Stimulated activated CD4-positive, alpha-beta T cell treated with anti-CD3 and anti-CD28 coated beads, Interleukin-12 subunit alpha, Interleukin-12 subunit beta, amount 100 ng/mL, for 48 hours (primary cell): ENCODE data around the gene LEAP2.
"Not testable (repeated sequence)": the region's sequence is repeated elsewhere in the genome, so short reads cannot be mapped to it uniquely, and the experiment has no call there.

Experiments
- DNase-seq, 3 donors: peaks; one replicate each; pipeline ENCODE4 v3.0.0-alpha.2; 2020; ENCODE audit warnings: low read depth in 2 of 3, low spot score in 1 of 3

The LEAP2 gene

GRCh38 chr5:132840896-132841295 is 32.6 kb upstream of the LEAP2 start:
- DNase-seq = no peak

- DNase-seq = no peak
Measured at GRCh38 chr5:132841305-132841704, 32.2 kb upstream of the LEAP2 start.

- no peak for DNase-seq
Measured at GRCh38 chr5:132848270-132848669, 25.2 kb upstream of the LEAP2 start.

- DNase-seq = no peak
Measured at GRCh38 chr5:132849347-132849746, 24.1 kb upstream of the LEAP2 start.

- DNase-seq = no peak
Measured at GRCh38 chr5:132850066-132850465, 23.4 kb upstream of the LEAP2 start.

GRCh38 chr5:132853323-132853722 is 20.1 kb upstream of the LEAP2 start:
- DNase-seq = no peak

- no peak for DNase-seq
Measured at GRCh38 chr5:132853790-132854189, 19.7 kb upstream of the LEAP2 start.

GRCh38 chr5:132854301-132854700 is 19.2 kb upstream of the LEAP2 start:
- DNase-seq = no peak

GRCh38 chr5:132854992-132855391 is 18.5 kb upstream of the LEAP2 start:
- DNase-seq = not testable (repeated sequence)

GRCh38 chr5:132856011-132856410 is 17.5 kb upstream of the LEAP2 start:
- DNase-seq = no peak

- no peak for DNase-seq
Measured at GRCh38 chr5:132859889-132860437, 13.5 kb upstream of the LEAP2 start.

GRCh38 chr5:132860742-132861141 is 12.7 kb upstream of the LEAP2 start:
- DNase-seq = no peak

GRCh38 chr5:132865668-132866341 is 7.7 kb upstream of the LEAP2 start:
- DNase-seq = no peak

GRCh38 chr5:132866342-132867045 is 7.0 kb upstream of the LEAP2 start, which contains the start of the genes GDF9 and UQCRQ:
GDF9 (minus strand) TSS chr5:132866469; CDS start chr5:132864533, 1,936 bp downstream.
UQCRQ (plus strand) TSS chr5:132866642; CDS start chr5:132866882, 240 bp downstream.
- peak; percentile 85 to 89 (median 86) for DNase-seq

- no peak for DNase-seq
Measured at GRCh38 chr5:132867046-132867451, 6.4 kb upstream of the LEAP2 start.

GRCh38 chr5:132868754-132869153 is 4.7 kb upstream of the LEAP2 start:
- DNase-seq = no peak

- DNase-seq = no peak
Measured at GRCh38 chr5:132870801-132871200, 2.7 kb upstream of the LEAP2 start.

- DNase-seq = no peak
Measured at GRCh38 chr5:132871459-132872284, 1.8 kb upstream of the LEAP2 start.

GRCh38 chr5:132872788-132873118 is 715 bp upstream of the LEAP2 start:
- DNase-seq = no peak

- no peak for DNase-seq
Measured at GRCh38 chr5:132873930-132874271, 433 bp downstream of the LEAP2 start.

GRCh38 chr5:132876020-132876759 is 2.7 kb downstream of the LEAP2 start:
- no peak for DNase-seq
